SU-DHL-6 (cell line): ENCODE data around the gene TWIST2.

ENCODE experiments used
- H2AFZ ChIP-seq: fragments of 200-600 bp; sonication (generic); 2 replicates; pipeline ENCODE4 v1.6.1; 2014; ENCODE audit warnings: low read depth, mild to moderate bottlenecking, moderate library complexity, mixed read lengths, antibody characterized with exemption, low read length; ENCODE audit not compliant: severe bottlenecking
- H3F3A ChIP-seq: fragments of 200-600 bp; shearing (Covaris generic); 2 replicates; pipeline ENCODE4 v1.6.0; 2016; ENCODE audit warnings: antibody characterized with exemption, mild to moderate bottlenecking; ENCODE audit not compliant: insufficient read depth
- H3K27ac ChIP-seq: fragments of 200-600 bp; sonication (generic); 2 replicates; pipeline ENCODE4 v1.5.1; 2016; ENCODE audit warnings: low read depth, mild to moderate bottlenecking, low read length, moderate library complexity, mixed read lengths
- H3K27me3 ChIP-seq: fragments of 200-600 bp; sonication (generic), shearing (Covaris generic); 2 replicates; pipeline ENCODE4 v1.6.0; 2014; ENCODE audit warnings: mild to moderate bottlenecking, low read length
- H3K36me3 ChIP-seq: fragments of 200-600 bp; sonication (generic); 2 replicates; pipeline ENCODE4 v1.6.1; 2014; ENCODE audit warnings: mild to moderate bottlenecking, low read length, mixed read lengths
- H3K4me2 ChIP-seq: fragments of 300-600, 200-600 bp; shearing (Covaris generic), sonication (generic); 2 replicates; pipeline ENCODE4 v1.6.0; 2014; ENCODE audit warnings: low read length, low read depth, mild to moderate bottlenecking; ENCODE audit not compliant: poor library complexity, severe bottlenecking
- H3K4me3 ChIP-seq: fragments of 200-600 bp; sonication (generic); 2 replicates; pipeline ENCODE4 v1.5.1; 2014; ENCODE audit warnings: antibody characterized with exemption, low read length, mild to moderate bottlenecking, mixed read lengths; ENCODE audit not compliant: insufficient read depth, poor library complexity, severe bottlenecking
- H3K79me2 ChIP-seq: fragments of 200-600 bp; sonication (generic); 2 replicates; pipeline ENCODE4 v1.6.1; 2014; ENCODE audit warnings: mild to moderate bottlenecking, low read length, moderate library complexity; ENCODE audit not compliant: insufficient read depth
- H3K9ac ChIP-seq: fragments of 200-600 bp; sonication (generic); 2 replicates; pipeline ENCODE4 v1.7.0; 2014; ENCODE audit warnings: mild to moderate bottlenecking, low read length
- H3K9me2 ChIP-seq: fragments of 200-600 bp; sonication (generic); replicated peaks from 2 replicates; pipeline ENCODE4 v1.6.1; 2014; ENCODE audit warnings: low read length; ENCODE audit not compliant: insufficient read depth
- H3K9me3 ChIP-seq: fragments of 200-600 bp; sonication (generic); 2 replicates; pipeline ENCODE4 v1.6.1; 2014; ENCODE audit warnings: low read length, mixed read lengths; ENCODE audit not compliant: insufficient read depth
- H4K20me1 ChIP-seq: fragments of 200-600 bp; sonication (generic); 2 replicates; pipeline ENCODE4 v1.6.1; 2014; ENCODE audit warnings: low read depth, mild to moderate bottlenecking, antibody characterized with exemption, low read length, moderate library complexity, mixed read lengths
- EZH2phosphoT487 ChIP-seq: fragments of 200-600 bp; sonication (generic), shearing (Covaris generic); conservative IDR thresholded peaks from 2 replicates; pipeline ENCODE4 v1.6.1; 2018; ENCODE audit warnings: mild to moderate bottlenecking, antibody characterized with exemption, low read length, moderate library complexity, mixed read lengths
- TF ChIP-seq, protein P1 (sequence below): fragments of 200-600 bp; sonication (generic); IDR thresholded peaks from one replicate; pipeline ENCODE4 v1.5.1; 2017; ENCODE audit warnings: antibody characterized with exemption, mild to moderate bottlenecking, low read length, moderate library complexity; ENCODE audit not compliant: insufficient read depth, poor library complexity, severe bottlenecking

Gene TWIST2

DNA sequence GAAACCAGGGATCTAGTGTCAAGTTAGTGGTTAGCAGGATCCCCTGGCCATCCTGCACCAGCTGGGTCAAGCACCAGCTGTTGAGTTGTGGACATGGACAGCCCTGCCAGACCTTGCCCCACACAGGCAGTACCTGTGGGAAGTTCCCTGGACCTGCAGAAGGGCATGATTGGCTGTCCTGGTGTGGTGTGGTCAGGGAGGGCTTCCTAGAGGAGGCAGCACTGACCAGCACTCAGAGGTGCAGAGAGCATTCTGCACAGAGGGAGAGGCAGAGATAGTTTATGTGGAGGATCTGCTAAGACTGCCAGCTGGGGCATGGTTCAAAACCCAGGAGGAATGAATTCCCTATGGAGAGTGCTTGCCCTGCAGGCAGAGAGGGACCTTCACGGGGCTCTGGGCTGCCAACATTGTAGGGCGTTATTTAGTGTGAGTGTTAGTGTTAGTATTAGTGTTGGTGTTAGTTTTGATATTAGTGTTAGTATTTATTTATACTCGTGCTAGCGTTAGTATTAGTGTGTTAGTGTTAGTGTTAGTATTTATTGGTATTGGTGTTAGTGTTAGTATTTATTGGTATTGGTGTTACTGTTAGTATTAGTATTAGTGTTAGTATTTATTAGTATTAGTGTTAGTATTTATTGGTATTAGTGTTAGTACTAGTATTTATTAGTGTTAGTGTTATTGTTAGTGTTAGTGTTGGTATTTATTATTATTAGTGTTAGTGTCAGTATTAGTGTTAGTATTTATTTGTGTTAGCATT is 31.9 kb downstream of the TWIST2 start:
- Histone ChIP-seq H3K4me2 (no peak overlapping the region), H3K9ac (no peak overlapping the region), H3K9me2 (no peaks in the 10 kb centered on the region), H3F3A (no peaks in the 10 kb centered on the region), H3K79me2 (no peaks in the 10 kb centered on the region), H3K27me3 (no peaks in the 10 kb centered on the region), H3K36me3 (no peaks in the 10 kb centered on the region), H2AFZ (no peak overlapping the region), H3K9me3 (no peaks in the 10 kb centered on the region), H3K27ac (no peak overlapping the region), H4K20me1 (no peaks in the 10 kb centered on the region), H3K4me3 (no peak overlapping the region)
- TF ChIP-seq, protein P1, sequence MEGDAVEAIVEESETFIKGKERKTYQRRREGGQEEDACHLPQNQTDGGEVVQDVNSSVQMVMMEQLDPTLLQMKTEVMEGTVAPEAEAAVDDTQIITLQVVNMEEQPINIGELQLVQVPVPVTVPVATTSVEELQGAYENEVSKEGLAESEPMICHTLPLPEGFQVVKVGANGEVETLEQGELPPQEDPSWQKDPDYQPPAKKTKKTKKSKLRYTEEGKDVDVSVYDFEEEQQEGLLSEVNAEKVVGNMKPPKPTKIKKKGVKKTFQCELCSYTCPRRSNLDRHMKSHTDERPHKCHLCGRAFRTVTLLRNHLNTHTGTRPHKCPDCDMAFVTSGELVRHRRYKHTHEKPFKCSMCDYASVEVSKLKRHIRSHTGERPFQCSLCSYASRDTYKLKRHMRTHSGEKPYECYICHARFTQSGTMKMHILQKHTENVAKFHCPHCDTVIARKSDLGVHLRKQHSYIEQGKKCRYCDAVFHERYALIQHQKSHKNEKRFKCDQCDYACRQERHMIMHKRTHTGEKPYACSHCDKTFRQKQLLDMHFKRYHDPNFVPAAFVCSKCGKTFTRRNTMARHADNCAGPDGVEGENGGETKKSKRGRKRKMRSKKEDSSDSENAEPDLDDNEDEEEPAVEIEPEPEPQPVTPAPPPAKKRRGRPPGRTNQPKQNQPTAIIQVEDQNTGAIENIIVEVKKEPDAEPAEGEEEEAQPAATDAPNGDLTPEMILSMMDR, result no peak
- no peak for TF ChIP-seq EZH2phosphoT487

DNA sequence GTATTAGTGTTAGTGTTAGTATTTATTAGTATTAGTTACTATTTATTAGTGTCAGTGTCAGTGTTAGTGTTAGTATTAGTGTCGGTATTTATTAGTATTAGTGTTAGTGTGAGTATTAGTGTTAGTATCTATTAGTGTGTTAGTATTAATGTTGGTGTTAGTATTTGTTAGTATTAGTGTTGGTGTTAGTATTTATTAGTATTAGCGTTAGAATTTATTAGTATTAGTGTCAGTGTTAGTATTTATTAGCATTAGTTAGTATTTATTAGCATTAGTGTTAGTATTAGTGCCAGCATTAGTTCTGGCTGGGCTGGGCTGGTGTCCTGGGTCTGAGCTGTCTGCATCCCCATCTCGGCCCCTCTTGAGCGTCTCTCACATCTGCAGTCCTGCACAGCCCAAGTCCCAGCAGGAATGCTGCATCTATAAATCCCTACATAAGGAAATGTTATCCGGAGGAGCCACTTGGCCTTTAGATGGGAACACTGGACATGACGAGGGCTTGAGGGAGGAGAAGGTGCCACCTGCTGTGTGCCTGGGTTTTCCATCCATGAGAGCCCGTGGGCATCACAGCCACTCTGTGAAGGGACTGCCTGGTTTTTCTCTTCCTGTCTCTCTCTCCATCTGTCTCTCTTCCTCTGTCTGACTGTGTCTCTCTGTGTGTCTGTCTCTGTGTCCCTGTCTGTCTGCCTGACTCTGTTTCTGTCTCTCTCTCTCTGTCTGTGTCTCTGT is 33.6 kb downstream of the TWIST2 start:
- no peaks in the 10 kb centered on the region for H4K20me1 ChIP-seq
- no peaks in the 10 kb centered on the region for H3K9me2 ChIP-seq
- no peak overlapping the region for H3K27ac ChIP-seq
- H3K4me3 ChIP-seq, result no peak overlapping the region
- no peaks in the 10 kb centered on the region for H3K36me3 ChIP-seq
- H3K9ac ChIP-seq, result no peak overlapping the region
- H2AFZ ChIP-seq, result no peak overlapping the region
- H3K9me3 ChIP-seq, result no peaks in the 10 kb centered on the region
- H3K27me3 ChIP-seq, result no peaks in the 10 kb centered on the region
- H3K79me2 ChIP-seq, result no peaks in the 10 kb centered on the region
- H3K4me2 ChIP-seq, result no peak overlapping the region
- H3F3A ChIP-seq, result no peaks in the 10 kb centered on the region
- TF ChIP-seq EZH2phosphoT487, result no peak
- TF ChIP-seq, protein P1, result no peak

DNA sequence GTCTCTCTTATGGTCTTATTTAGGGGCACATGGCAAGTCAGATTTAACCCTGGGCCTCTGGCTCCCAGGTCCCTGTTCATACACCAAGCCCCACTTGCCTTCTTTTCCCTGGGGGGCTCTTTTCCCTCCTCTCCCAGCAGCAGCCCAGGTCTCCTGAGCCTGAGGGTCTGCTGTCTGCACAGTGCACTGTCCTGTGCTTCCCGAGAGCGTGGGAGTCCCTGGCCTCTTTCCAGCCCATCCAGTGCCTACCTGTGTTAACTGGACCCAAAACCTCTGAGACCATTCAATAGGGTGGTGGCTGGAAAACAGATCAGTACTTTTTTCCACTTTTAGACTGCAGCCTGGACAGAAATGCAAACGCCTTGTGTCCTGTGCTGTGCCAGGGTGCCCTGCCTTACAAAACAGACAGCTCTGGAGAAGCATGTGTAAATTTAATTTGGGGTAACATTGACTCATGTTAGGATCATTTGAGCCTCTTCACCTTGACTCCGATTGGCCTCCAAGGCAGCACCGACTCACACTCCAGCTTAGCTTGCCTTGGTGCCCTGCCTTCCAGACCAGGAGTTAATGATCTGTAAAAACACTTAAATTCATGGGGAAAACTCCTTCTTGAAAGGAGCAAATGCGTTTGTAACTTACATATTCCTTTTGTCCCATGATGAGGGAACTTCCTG is 34.3 kb downstream of the TWIST2 start:
- Histone ChIP-seq H3K27ac (no peak overlapping the region), H3K79me2 (no peaks in the 10 kb centered on the region), H3K27me3 (no peaks in the 10 kb centered on the region), H3K9me2 (no peaks in the 10 kb centered on the region), H3K36me3 (no peaks in the 10 kb centered on the region), H3K9ac (no peak overlapping the region), H2AFZ (no peak overlapping the region), H4K20me1 (no peaks in the 10 kb centered on the region), H3K4me2 (no peak overlapping the region), H3K9me3 (no peaks in the 10 kb centered on the region), H3F3A (no peaks in the 10 kb centered on the region), H3K4me3 (no peak overlapping the region)
- TF ChIP-seq, protein P1, result no peak
- no peak for TF ChIP-seq EZH2phosphoT487
